ENCODE data around the gene SCTR.

Gene SCTR

GRCh38 chr2:119422360-119423107 lies 101.7 kb downstream of the SCTR start:
- no CpG with 5 or more reads among the region's 7 CpGs for WGBS (ENCODE audit: extremely low coverage, insufficient coverage, low lambda C conversion rate)
- H4K5ac ChIP-seq (ENCODE audit: low read length), result no peak overlapping the region
- H3K79me1 ChIP-seq (ENCODE audit: low read length), result no peaks in the 10 kb centered on the region
- H3K4ac ChIP-seq (ENCODE audit: low read depth, low read length), result no peak overlapping the region
- H3K27me3 ChIP-seq (ENCODE audit: insufficient read depth, low read length, poor library complexity), result no peaks in the 10 kb centered on the region
- H3K23ac ChIP-seq (ENCODE audit: low read length), result no peak overlapping the region
- peaks cover 3% of the 10 kb centered on the region for H3K4me1 ChIP-seq (ENCODE audit: control insufficient read depth, low read depth, low read length)
- H3K36me3 ChIP-seq (ENCODE audit: control insufficient read depth, insufficient read depth, low read length), result no peaks in the 10 kb centered on the region
- H2AK5ac ChIP-seq (ENCODE audit: low read length), result no peak overlapping the region
- no peak overlapping the region for H4K8ac ChIP-seq (ENCODE audit: low read depth, low read length)
- no peak overlapping the region for H3K4me2 ChIP-seq (ENCODE audit: low read length)
- no peak overlapping the region for H2BK15ac ChIP-seq (replicated peaks; ENCODE audit: low read depth)
- H3K79me2 ChIP-seq (ENCODE audit: control insufficient read depth, insufficient read depth, low read length), result no peaks in the 10 kb centered on the region
- H3K27ac ChIP-seq (ENCODE audit: low read depth, low read length), result no peak overlapping the region
- no peak overlapping the region for H3K56ac ChIP-seq (ENCODE audit: low read length)
- no peak for DNase-seq
- no peak overlapping the region for H2BK5ac ChIP-seq (ENCODE audit: low read length)
- no peak overlapping the region for H3K9ac ChIP-seq (ENCODE audit: low read length)
- H2BK120ac ChIP-seq (ENCODE audit: low read depth, low read length), result no peak overlapping the region
- H3K18ac ChIP-seq (ENCODE audit: low read length), result no peak overlapping the region
- no peak overlapping the region for H3K4me3 ChIP-seq (ENCODE audit: low read length)

- H3K4me1 ChIP-seq (ENCODE audit: control insufficient read depth, low read depth, low read length), result peaks cover under 1% of the 10 kb centered on the region
- H2BK120ac ChIP-seq (ENCODE audit: low read depth, low read length), result no peak overlapping the region
- no peak overlapping the region for H3K23ac ChIP-seq (ENCODE audit: low read length)
- H3K9ac ChIP-seq (ENCODE audit: low read length), result no peak overlapping the region
- no peak for DNase-seq
- H3K27me3 ChIP-seq (ENCODE audit: insufficient read depth, low read length, poor library complexity), result no peaks in the 10 kb centered on the region
- no peak overlapping the region for H3K4ac ChIP-seq (ENCODE audit: low read depth, low read length)
- H3K18ac ChIP-seq (ENCODE audit: low read length), result no peak overlapping the region
- no peak overlapping the region for H4K5ac ChIP-seq (ENCODE audit: low read length)
- H3K56ac ChIP-seq (ENCODE audit: low read length), result no peak overlapping the region
- no peaks in the 10 kb centered on the region for H3K36me3 ChIP-seq (ENCODE audit: control insufficient read depth, insufficient read depth, low read length)
- no peak overlapping the region for H3K4me3 ChIP-seq (ENCODE audit: low read length)
- no peak overlapping the region for H3K4me2 ChIP-seq (ENCODE audit: low read length)
- H2BK15ac ChIP-seq (replicated peaks; ENCODE audit: low read depth), result no peak overlapping the region
- no peak overlapping the region for H4K8ac ChIP-seq (ENCODE audit: low read depth, low read length)
- no peak overlapping the region for H2BK5ac ChIP-seq (ENCODE audit: low read length)
- no peak overlapping the region for H2AK5ac ChIP-seq (ENCODE audit: low read length)
- no peaks in the 10 kb centered on the region for H3K79me2 ChIP-seq (ENCODE audit: control insufficient read depth, insufficient read depth, low read length)
- H3K27ac ChIP-seq (ENCODE audit: low read depth, low read length), result no peak overlapping the region
- no peaks in the 10 kb centered on the region for H3K79me1 ChIP-seq (ENCODE audit: low read length)
Measured at GRCh38 chr2:119421741-119422140, 102.5 kb downstream of the SCTR start.

GRCh38 chr2:119421304-119421703 lies 103.0 kb downstream of the SCTR start:
- no peak overlapping the region for H3K4me2 ChIP-seq (ENCODE audit: low read length)
- H2BK120ac ChIP-seq (ENCODE audit: low read depth, low read length), result no peak overlapping the region
- DNase-seq, result no peak
- H3K27me3 ChIP-seq (ENCODE audit: insufficient read depth, low read length, poor library complexity), result no peaks in the 10 kb centered on the region
- H2BK5ac ChIP-seq (ENCODE audit: low read length), result no peak overlapping the region
- H2AK5ac ChIP-seq (ENCODE audit: low read length), result no peak overlapping the region
- H3K4ac ChIP-seq (ENCODE audit: low read depth, low read length), result no peak overlapping the region
- no peak overlapping the region for H3K9ac ChIP-seq (ENCODE audit: low read length)
- no peaks in the 10 kb centered on the region for H3K4me1 ChIP-seq (ENCODE audit: control insufficient read depth, low read depth, low read length)
- H4K8ac ChIP-seq (ENCODE audit: low read depth, low read length), result no peak overlapping the region
- no peak overlapping the region for H4K5ac ChIP-seq (ENCODE audit: low read length)
- no peaks in the 10 kb centered on the region for H3K79me2 ChIP-seq (ENCODE audit: control insufficient read depth, insufficient read depth, low read length)
- no peak overlapping the region for H3K23ac ChIP-seq (ENCODE audit: low read length)
- H3K36me3 ChIP-seq (ENCODE audit: control insufficient read depth, insufficient read depth, low read length), result no peaks in the 10 kb centered on the region
- H3K79me1 ChIP-seq (ENCODE audit: low read length), result no peaks in the 10 kb centered on the region
- H3K56ac ChIP-seq (ENCODE audit: low read length), result no peak overlapping the region
- no peak overlapping the region for H3K18ac ChIP-seq (ENCODE audit: low read length)
- no peak overlapping the region for H2BK15ac ChIP-seq (replicated peaks; ENCODE audit: low read depth)
- no peak overlapping the region for H3K27ac ChIP-seq (ENCODE audit: low read depth, low read length)
- no peak overlapping the region for H3K4me3 ChIP-seq (ENCODE audit: low read length)
- WGBS (ENCODE audit: extremely low coverage, insufficient coverage, low lambda C conversion rate), result no CpG with 5 or more reads among the region's 1 CpG

- no peak overlapping the region for H4K5ac ChIP-seq (ENCODE audit: low read length)
- H3K4me1 ChIP-seq (ENCODE audit: control insufficient read depth, low read depth, low read length), result no peaks in the 10 kb centered on the region
- H3K23ac ChIP-seq (ENCODE audit: low read length), result no peak overlapping the region
- no peak overlapping the region for H2BK5ac ChIP-seq (ENCODE audit: low read length)
- H4K8ac ChIP-seq (ENCODE audit: low read depth, low read length), result no peak overlapping the region
- H3K79me1 ChIP-seq (ENCODE audit: low read length), result no peaks in the 10 kb centered on the region
- no peak overlapping the region for H3K4me3 ChIP-seq (ENCODE audit: low read length)
- no peak overlapping the region for H3K27ac ChIP-seq (ENCODE audit: low read depth, low read length)
- no peaks in the 10 kb centered on the region for H3K36me3 ChIP-seq (ENCODE audit: control insufficient read depth, insufficient read depth, low read length)
- no peak overlapping the region for H2BK15ac ChIP-seq (replicated peaks; ENCODE audit: low read depth)
- no CpG with 5 or more reads among the region's 1 CpG for WGBS (ENCODE audit: extremely low coverage, insufficient coverage, low lambda C conversion rate)
- H3K56ac ChIP-seq (ENCODE audit: low read length), result no peak overlapping the region
- H3K4me2 ChIP-seq (ENCODE audit: low read length), result no peak overlapping the region
- no peak overlapping the region for H2AK5ac ChIP-seq (ENCODE audit: low read length)
- H3K18ac ChIP-seq (ENCODE audit: low read length), result no peak overlapping the region
- H3K79me2 ChIP-seq (ENCODE audit: control insufficient read depth, insufficient read depth, low read length), result no peaks in the 10 kb centered on the region
- H3K9ac ChIP-seq (ENCODE audit: low read length), result no peak overlapping the region
- no peak for DNase-seq
- no peak overlapping the region for H3K4ac ChIP-seq (ENCODE audit: low read depth, low read length)
- no peaks in the 10 kb centered on the region for H3K27me3 ChIP-seq (ENCODE audit: insufficient read depth, low read length, poor library complexity)
- H2BK120ac ChIP-seq (ENCODE audit: low read depth, low read length), result no peak overlapping the region
Measured at GRCh38 chr2:119419803-119420508, 104.3 kb downstream of the SCTR start.

DNA sequence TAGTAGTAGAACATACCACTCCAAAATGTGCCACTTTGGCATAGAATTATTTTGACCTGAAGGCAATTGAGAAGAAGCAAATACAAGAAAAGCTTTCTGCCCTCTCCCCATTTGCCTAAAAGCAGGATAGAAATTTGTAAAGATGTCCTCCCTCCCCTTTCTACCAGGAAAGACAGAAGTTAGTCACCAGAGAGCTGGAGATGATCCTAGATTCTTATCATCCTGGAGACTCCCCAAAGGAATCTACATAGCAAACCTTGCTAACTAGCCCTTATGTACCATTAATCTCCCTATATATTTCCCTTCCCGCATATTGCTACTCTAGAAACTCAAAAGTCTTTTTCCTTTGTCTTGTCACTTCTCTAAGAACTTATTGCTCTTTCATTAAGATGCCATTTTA lies 105.2 kb downstream of the SCTR start:
- Histone ChIP-seq H3K9ac (ENCODE audit: low read length) (no peak overlapping the region), H3K27me3 (ENCODE audit: insufficient read depth, low read length, poor library complexity) (no peaks in the 10 kb centered on the region), H2BK5ac (ENCODE audit: low read length) (no peak overlapping the region), H3K4me2 (ENCODE audit: low read length) (no peak overlapping the region), H4K8ac (ENCODE audit: low read depth, low read length) (no peak overlapping the region), H4K5ac (ENCODE audit: low read length) (no peak overlapping the region), H3K23ac (ENCODE audit: low read length) (no peak overlapping the region), H3K18ac (ENCODE audit: low read length) (no peak overlapping the region), H2AK5ac (ENCODE audit: low read length) (no peak overlapping the region), H3K56ac (ENCODE audit: low read length) (no peak overlapping the region), H3K79me1 (ENCODE audit: low read length) (no peaks in the 10 kb centered on the region), H3K4me3 (ENCODE audit: low read length) (no peak overlapping the region), H3K36me3 (ENCODE audit: control insufficient read depth, insufficient read depth, low read length) (no peaks in the 10 kb centered on the region), H3K27ac (ENCODE audit: low read depth, low read length) (no peak overlapping the region), H2BK15ac (replicated peaks; ENCODE audit: low read depth) (no peak overlapping the region), H2BK120ac (ENCODE audit: low read depth, low read length) (no peak overlapping the region), H3K79me2 (ENCODE audit: control insufficient read depth, insufficient read depth, low read length) (no peaks in the 10 kb centered on the region), H3K4ac (ENCODE audit: low read depth, low read length) (no peak overlapping the region), H3K4me1 (ENCODE audit: control insufficient read depth, low read depth, low read length) (no peaks in the 10 kb centered on the region)
- DNase-seq, result no peak
- WGBS (ENCODE audit: extremely low coverage, insufficient coverage, low lambda C conversion rate), result no CpG with 5 or more reads among the region's 1 CpG

Data from mesendoderm (in vitro differentiated cells).